GM10248 (cell line): ENCODE measurements around the gene VPS8.

ENCODE experiments used
- CTCF ChIA-PET: fragments of 300-600 bp; sonication (Branson Sonifier 250); formaldehyde crosslinking; extraction: SDS; loops from one replicate; lab custom pipeline; 2021; ENCODE audit warnings: antibody characterized with exemption; lab: Yijun Ruan, JAX
- POLR2A ChIA-PET: fragments of 350-650 bp; sonication (Branson Sonifier 250); formaldehyde crosslinking; extraction: SDS; loops from one replicate; lab custom pipeline; 2020; ENCODE audit warnings: antibody characterized with exemption; lab: Yijun Ruan, JAX
- DNase-seq: peaks from one replicate; pipeline ENCODE4 v3.0.0; 2012; ENCODE audit errors: extremely low spot score
- TF ChIP-seq, protein P1 (sequence below): IDR thresholded peaks from 2 replicates; pipeline ENCODE4 v1.5.1; 2012; ENCODE audit warnings: mild to moderate bottlenecking, low read depth; ENCODE audit errors: extremely low read depth, missing control alignments, control extremely low read depth

Gene VPS8

GRCh38 chr3:184784731-184785500, 27.1 kb upstream of the VPS8 start:
- TF ChIP-seq, protein P1, sequence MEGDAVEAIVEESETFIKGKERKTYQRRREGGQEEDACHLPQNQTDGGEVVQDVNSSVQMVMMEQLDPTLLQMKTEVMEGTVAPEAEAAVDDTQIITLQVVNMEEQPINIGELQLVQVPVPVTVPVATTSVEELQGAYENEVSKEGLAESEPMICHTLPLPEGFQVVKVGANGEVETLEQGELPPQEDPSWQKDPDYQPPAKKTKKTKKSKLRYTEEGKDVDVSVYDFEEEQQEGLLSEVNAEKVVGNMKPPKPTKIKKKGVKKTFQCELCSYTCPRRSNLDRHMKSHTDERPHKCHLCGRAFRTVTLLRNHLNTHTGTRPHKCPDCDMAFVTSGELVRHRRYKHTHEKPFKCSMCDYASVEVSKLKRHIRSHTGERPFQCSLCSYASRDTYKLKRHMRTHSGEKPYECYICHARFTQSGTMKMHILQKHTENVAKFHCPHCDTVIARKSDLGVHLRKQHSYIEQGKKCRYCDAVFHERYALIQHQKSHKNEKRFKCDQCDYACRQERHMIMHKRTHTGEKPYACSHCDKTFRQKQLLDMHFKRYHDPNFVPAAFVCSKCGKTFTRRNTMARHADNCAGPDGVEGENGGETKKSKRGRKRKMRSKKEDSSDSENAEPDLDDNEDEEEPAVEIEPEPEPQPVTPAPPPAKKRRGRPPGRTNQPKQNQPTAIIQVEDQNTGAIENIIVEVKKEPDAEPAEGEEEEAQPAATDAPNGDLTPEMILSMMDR = no peak
- ChIA-PET POLR2A (no interaction called here), CTCF (interaction anchor here (0.8 to 5.3 kb wide), 6 partner anchors 7 to 413 kb away, joined by 3 to 26 read pairs (median 4); no protein-coding TSS in a partner anchor)
- DNase-seq = no peak

DNA sequence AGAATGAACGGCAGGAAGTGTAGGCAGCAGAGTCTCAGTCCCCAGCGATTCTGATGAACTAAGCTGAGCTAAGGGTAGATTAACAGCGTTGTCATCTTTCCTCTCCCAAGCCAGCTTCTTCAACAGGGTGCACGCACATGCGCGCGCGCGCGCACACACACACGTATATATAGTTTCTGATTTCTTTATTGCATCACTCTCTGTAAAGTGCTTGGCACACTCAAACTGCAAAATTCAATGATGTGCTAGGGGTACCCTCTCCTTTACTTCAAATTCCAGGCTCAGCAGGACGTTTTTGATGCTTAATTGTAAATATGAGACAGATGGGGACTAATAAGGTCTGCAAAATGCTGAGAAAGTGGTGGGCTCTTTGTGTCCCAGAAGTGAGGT, 26.1 kb upstream of the VPS8 start:
- CTCF ChIA-PET = interaction anchor here (1.2 to 5.3 kb wide), 4 partner anchors 8 to 414 kb away, joined by 3 to 26 read pairs (median 12); no protein-coding TSS in a partner anchor
- no peak for DNase-seq
- POLR2A ChIA-PET = no interaction called here
- TF ChIP-seq, protein P1 = no peak

- no peak for DNase-seq
- ChIA-PET CTCF (interaction anchor here (0.9 to 5.3 kb wide), 4 partner anchors 9 to 415 kb away, joined by 3 to 26 read pairs (median 12); no protein-coding TSS in a partner anchor), POLR2A (no interaction called here)
- TF ChIP-seq, protein P1 = no peak
Measured at GRCh38 chr3:184786280-184786941, 25.6 kb upstream of the VPS8 start.

GRCh38 chr3:184788751-184789150, 23.2 kb upstream of the VPS8 start:
- DNase-seq = no peak
- ChIA-PET CTCF (interaction anchor here (1.0 to 5.3 kb wide), 3 partner anchors 11 to 228 kb away, joined by 3 to 26 read pairs (median 4); no protein-coding TSS in a partner anchor), POLR2A (no interaction called here)
- TF ChIP-seq, protein P1 = no peak

DNA sequence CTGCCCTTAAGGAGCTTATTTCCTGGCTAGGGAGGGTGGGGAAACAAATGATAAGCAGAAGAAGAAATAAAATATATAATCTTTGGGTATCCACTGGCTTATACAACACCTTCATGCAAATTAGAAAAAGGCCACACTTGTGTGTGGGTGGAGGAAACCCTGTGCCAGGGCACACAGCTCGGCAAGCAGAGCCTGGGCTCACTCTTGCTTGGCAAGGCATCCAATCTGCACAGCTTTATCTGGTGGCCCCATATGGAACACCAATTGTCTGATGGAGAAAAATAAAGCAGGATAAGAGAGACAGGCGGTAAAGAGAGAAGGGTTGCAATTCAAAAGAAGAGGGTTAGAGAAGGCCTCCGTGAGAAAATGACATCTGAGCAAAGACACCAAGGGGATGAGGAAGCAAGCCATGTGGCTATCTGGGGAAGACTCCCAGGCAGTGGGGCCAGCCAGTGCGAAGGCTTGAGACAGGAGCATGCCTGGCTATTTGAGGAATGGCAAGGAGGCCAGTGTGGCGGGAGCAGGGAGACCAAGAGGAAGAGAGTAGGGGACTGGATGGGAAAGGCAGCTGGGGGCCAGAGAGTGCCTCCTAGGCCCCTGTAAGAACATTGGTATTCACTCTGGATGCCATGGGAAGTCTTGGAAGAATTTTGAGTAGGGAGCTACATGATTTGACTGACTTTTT, 22.5 kb upstream of the VPS8 start:
- CTCF ChIA-PET = interaction anchor here (1.0 to 5.3 kb wide), 5 partner anchors 10 to 229 kb away, joined by 3 to 26 read pairs (median 4); no protein-coding TSS in a partner anchor

More for the DNA sequence above, 22.5 kb upstream of the VPS8 start:
- DNase-seq = no peak
- POLR2A ChIA-PET = no interaction called here
- TF ChIP-seq, protein P1 = no peak
